ENCODE data around the gene LDLR.
"Not testable (repeated sequence)": the region's sequence is repeated elsewhere in the genome, so short reads cannot be mapped to it uniquely, and the experiment has no call there.

LDLR gene

GRCh38 chr19:11123114-11123513, 33.9 kb downstream of the LDLR start:
- H3K4me1 ChIP-seq, result peaks cover 2% of the 10 kb centered on the region
- no peak overlapping the region for H2AFZ ChIP-seq
- no peak overlapping the region for H3K4me2 ChIP-seq (ENCODE audit: low read length)
- TF ChIP-seq CTCF (IDR thresholded peaks at IDR 0.05), result no peak
- H3K9me3 ChIP-seq (ENCODE audit: control insufficient read depth, low read length), result no peaks in the 10 kb centered on the region
- no peak overlapping the region for H3K9ac ChIP-seq
- H3K4me3 ChIP-seq (ENCODE audit: low read depth, low read length), result no peak overlapping the region
- no peaks in the 10 kb centered on the region for H3K27me3 ChIP-seq (ENCODE audit: control insufficient read depth, insufficient read depth, low read length)
- no peak overlapping the region for H3K27ac ChIP-seq
- no peaks in the 10 kb centered on the region for H3K79me2 ChIP-seq
- H3K36me3 ChIP-seq (ENCODE audit: control insufficient read depth, insufficient read depth, low read length), result no peaks in the 10 kb centered on the region

GRCh38 chr19:11124157-11124556, 34.9 kb downstream of the LDLR start:
- not testable (repeated sequence) for H3K27me3 ChIP-seq (ENCODE audit: control insufficient read depth, insufficient read depth, low read length); H2AFZ ChIP-seq; H3K9ac ChIP-seq; H3K27ac ChIP-seq; H3K4me1 ChIP-seq; H3K4me2 ChIP-seq (ENCODE audit: low read length); H3K9me3 ChIP-seq (ENCODE audit: control insufficient read depth, low read length); H3K36me3 ChIP-seq (ENCODE audit: control insufficient read depth, insufficient read depth, low read length); H3K79me2 ChIP-seq; H3K4me3 ChIP-seq (ENCODE audit: low read depth, low read length)

GRCh38 chr19:11125994-11126685, 36.9 kb downstream of the LDLR start:
- TF ChIP-seq CTCF (IDR thresholded peaks at IDR 0.05), result peak; percentile 86
- Histone ChIP-seq H2AFZ (no peak overlapping the region), H3K79me2 (no peaks in the 10 kb centered on the region), H3K27me3 (ENCODE audit: control insufficient read depth, insufficient read depth, low read length) (no peaks in the 10 kb centered on the region), H3K4me3 (ENCODE audit: low read depth, low read length) (no peak overlapping the region), H3K27ac (no peak overlapping the region), H3K4me2 (ENCODE audit: low read length) (peak overlapping the region; percentile 23), H3K9me3 (ENCODE audit: control insufficient read depth, low read length) (no peaks in the 10 kb centered on the region), H3K9ac (no peak overlapping the region), H3K4me1 (peaks cover 2% of the 10 kb centered on the region), H3K36me3 (ENCODE audit: control insufficient read depth, insufficient read depth, low read length) (no peaks in the 10 kb centered on the region)

- Histone ChIP-seq H2AFZ (no peak overlapping the region), H3K27ac (no peak overlapping the region), H3K4me1 (peaks cover 2% of the 10 kb centered on the region), H3K4me3 (ENCODE audit: low read depth, low read length) (no peak overlapping the region), H3K9me3 (ENCODE audit: control insufficient read depth, low read length) (no peaks in the 10 kb centered on the region), H3K27me3 (ENCODE audit: control insufficient read depth, insufficient read depth, low read length) (no peaks in the 10 kb centered on the region), H3K4me2 (ENCODE audit: low read length) (no peak overlapping the region), H3K36me3 (ENCODE audit: control insufficient read depth, insufficient read depth, low read length) (no peaks in the 10 kb centered on the region), H3K9ac (no peak overlapping the region), H3K79me2 (no peaks in the 10 kb centered on the region)
- TF ChIP-seq CTCF (IDR thresholded peaks at IDR 0.05), result no peak
These were observed 38.6 kb downstream of the LDLR start for GRCh38 chr19:11127905-11128304.

- Histone ChIP-seq H3K27me3 (ENCODE audit: control insufficient read depth, insufficient read depth, low read length) (no peaks in the 10 kb centered on the region), H3K9ac (no peak overlapping the region), H3K79me2 (no peaks in the 10 kb centered on the region), H3K36me3 (ENCODE audit: control insufficient read depth, insufficient read depth, low read length) (no peaks in the 10 kb centered on the region), H3K4me3 (ENCODE audit: low read depth, low read length) (no peak overlapping the region), H3K27ac (no peak overlapping the region), H2AFZ (peak overlapping the region; percentile 63), H3K9me3 (ENCODE audit: control insufficient read depth, low read length) (no peaks in the 10 kb centered on the region), H3K4me2 (ENCODE audit: low read length) (no peak overlapping the region), H3K4me1 (peaks cover 2% of the 10 kb centered on the region)
- TF ChIP-seq CTCF (IDR thresholded peaks at IDR 0.05), result peak; percentile 87
These were observed 41.7 kb downstream of the LDLR start for GRCh38 chr19:11130824-11131455.

Data from parathyroid adenoma (tissue), 2 donors.